ENCODE data around the gene KIF6. TPM values are rescaled to one million over a fixed set of nuclear protein-coding genes. Genes with fewer than 3 reads are reported as not detected.

The KIF6 gene
- total and polyA plus RNA-seq, 2 donors (not counting 1 experiment from before 2014, with no cell fraction given), result not detected

- ChIA-PET CTCF (no interaction called here), POLR2A (no interaction called here)
- Mint-ChIP-seq H3K4me3 (no peak overlapping the region), H3K27me3 (peaks cover 30% of the 10 kb centered on the region), H3K27ac (no peak overlapping the region), H3K9me3 (ENCODE audit: insufficient read depth) (no peaks in the 10 kb centered on the region), H3K4me1 (no peaks in the 10 kb centered on the region)
- Histone ChIP-seq H3K36me3 (replicated peaks in 1 of 2; ENCODE audit: control extremely low read depth in 1 of 2, control insufficient read depth in 1 of 2, extremely low read depth in 1 of 2, insufficient read depth in 2 of 2, low read length in 1 of 2) (no peaks in the 10 kb centered on the region), H3K9ac (ENCODE audit: low read length) (no peak overlapping the region), H2AFZ (ENCODE audit: insufficient read depth, low read depth, low read length, poor library complexity, severe bottlenecking) (no peak overlapping the region), H3K27ac (ENCODE audit: low read length in 2 of 2) (no peak overlapping the region), H3K4me2 (replicated peaks; ENCODE audit: low read depth, low read length, poor library complexity, severe bottlenecking) (no peak overlapping the region), H3K4me3 (ENCODE audit: control extremely low read depth in 1 of 5, extremely low read depth in 1 of 5, insufficient read depth in 1 of 5, low read depth in 2 of 5, low read length in 4 of 5) (no peak overlapping the region), H4K20me1 (ENCODE audit: control insufficient read depth, insufficient read depth, low read length, poor library complexity, severe bottlenecking) (no peaks in the 10 kb centered on the region), H3K27me3 (replicated peaks in 1 of 4; ENCODE audit: control extremely low read depth in 1 of 4, control insufficient read depth in 3 of 4, insufficient read depth in 4 of 4, low read length in 3 of 4) (no peaks in the 10 kb centered on the region), H3K4me1 (ENCODE audit: control insufficient read depth in 2 of 2, insufficient read depth in 2 of 2, low read length in 2 of 2) (no peaks in the 10 kb centered on the region), H3K79me2 (ENCODE audit: control insufficient read depth, insufficient read depth, low read length) (no peaks in the 10 kb centered on the region), H3K9me3 (ENCODE audit: control extremely low read depth in 1 of 3, control insufficient read depth in 2 of 3, insufficient read depth in 1 of 3, low read length in 2 of 3) (no peaks in the 10 kb centered on the region)
- 90% methylated on average over 1 of the region's 1 CpG for WGBS (ENCODE audit: insufficient coverage)
- DNase-seq (no peak), ATAC-seq (ENCODE audit: low read depth) (no peak)
- intact Hi-C loops (cut with micrococcal nuclease), result no loop called here
- TF ChIP-seq EZH2 (IDR thresholded peaks at IDR 0.05; ENCODE audit: borderline replicate concordance, insufficient read depth, low read depth, low read length, poor library complexity, severe bottlenecking) (no peak), CTCF (IDR thresholded peaks at IDR 0.05) (no peak)
These were observed 279.5 kb downstream of the KIF6 start for GRCh38 chr6:39445667-39446066.

GRCh38 chr6:39444479-39445019, 280.7 kb downstream of the KIF6 start:
- DNase-seq, result no peak
- intact Hi-C loops (cut with micrococcal nuclease), result no loop called here
- POLR2A ChIA-PET, result no interaction called here

More at GRCh38 chr6:39444479-39445019, 280.7 kb downstream of the KIF6 start:
- no peaks in the 10 kb centered on the region for H3K4me1 ChIP-seq (ENCODE audit: control insufficient read depth in 2 of 2, insufficient read depth in 2 of 2, low read length in 2 of 2)
- H3K27me3 Mint-ChIP-seq, result peaks cover 25% of the 10 kb centered on the region
- no peak overlapping the region for H3K4me2 ChIP-seq (replicated peaks; ENCODE audit: low read depth, low read length, poor library complexity, severe bottlenecking)
- no peaks in the 10 kb centered on the region for H3K4me1 Mint-ChIP-seq
- H3K9ac ChIP-seq (ENCODE audit: low read length), result no peak overlapping the region
- CTCF ChIA-PET, result no interaction called here
- no peaks in the 10 kb centered on the region for H3K27me3 ChIP-seq (replicated peaks in 1 of 4; ENCODE audit: control extremely low read depth in 1 of 4, control insufficient read depth in 3 of 4, insufficient read depth in 4 of 4, low read length in 3 of 4)
- no peaks in the 10 kb centered on the region for H3K9me3 Mint-ChIP-seq (ENCODE audit: insufficient read depth)
- H3K4me3 Mint-ChIP-seq, result no peak overlapping the region
- H4K20me1 ChIP-seq (ENCODE audit: control insufficient read depth, insufficient read depth, low read length, poor library complexity, severe bottlenecking), result no peaks in the 10 kb centered on the region
- TF ChIP-seq EZH2 (IDR thresholded peaks at IDR 0.05; ENCODE audit: borderline replicate concordance, insufficient read depth, low read depth, low read length, poor library complexity, severe bottlenecking), result no peak
- no peak for TF ChIP-seq CTCF (IDR thresholded peaks at IDR 0.05)
- no peaks in the 10 kb centered on the region for H3K79me2 ChIP-seq (ENCODE audit: control insufficient read depth, insufficient read depth, low read length)
- WGBS (ENCODE audit: insufficient coverage), result 63% methylated on average over 3 of the region's 5 CpGs
- H3K27ac Mint-ChIP-seq, result no peak overlapping the region
- no peak overlapping the region for H2AFZ ChIP-seq (ENCODE audit: insufficient read depth, low read depth, low read length, poor library complexity, severe bottlenecking)
- H3K4me3 ChIP-seq (ENCODE audit: control extremely low read depth in 1 of 5, extremely low read depth in 1 of 5, insufficient read depth in 1 of 5, low read depth in 2 of 5, low read length in 4 of 5), result no peak overlapping the region
- H3K36me3 ChIP-seq (replicated peaks in 1 of 2; ENCODE audit: control extremely low read depth in 1 of 2, control insufficient read depth in 1 of 2, extremely low read depth in 1 of 2, insufficient read depth in 2 of 2, low read length in 1 of 2), result no peaks in the 10 kb centered on the region
- no peak overlapping the region for H3K27ac ChIP-seq (ENCODE audit: low read length in 2 of 2)
- no peak for ATAC-seq (ENCODE audit: low read depth)
- H3K9me3 ChIP-seq (ENCODE audit: control extremely low read depth in 1 of 3, control insufficient read depth in 2 of 3, insufficient read depth in 1 of 3, low read length in 2 of 3), result no peaks in the 10 kb centered on the region

Data from B cell (primary cell).